HEK293T (cell line): ENCODE measurements around the gene STXBP1.

ENCODE experiments used
- ARNT ChIP-seq: fragments of 450-650 bp; IDR thresholded peaks from 2 replicates; pipeline ENCODE4 v1.6.1; 2017; ENCODE audit warnings: mild to moderate bottlenecking
- BHLHE40 ChIP-seq: fragments of 450-650 bp; IDR thresholded peaks from 2 replicates; pipeline ENCODE4 v1.6.1; 2016; ENCODE audit warnings: mild to moderate bottlenecking, moderate library complexity, borderline replicate concordance
- ELF4 ChIP-seq: fragments of 450-650 bp; IDR thresholded peaks from 2 replicates; pipeline ENCODE4 v1.6.1; 2017; ENCODE audit warnings: antibody characterized with exemption
- FOXA1 ChIP-seq: fragments of 450-650 bp; IDR thresholded peaks from 2 replicates; pipeline ENCODE4 v1.6.1; 2016; ENCODE audit warnings: mild to moderate bottlenecking
- FOXK2 ChIP-seq: fragments of 450-650 bp; IDR thresholded peaks from 2 replicates; pipeline ENCODE4 v1.6.1; 2016; ENCODE audit warnings: mild to moderate bottlenecking
- FOXM1 ChIP-seq: fragments of 450-650 bp; IDR thresholded peaks from 2 replicates; pipeline ENCODE4 v1.6.1; 2017; ENCODE audit warnings: mild to moderate bottlenecking, borderline replicate concordance
- HDGF ChIP-seq: fragments of 450-650 bp; IDR thresholded peaks from 2 replicates; pipeline ENCODE4 v1.6.1; 2017; ENCODE audit warnings: antibody characterized with exemption, borderline replicate concordance
- NFRKB ChIP-seq: fragments of 450-650 bp; IDR thresholded peaks from 2 replicates; pipeline ENCODE4 v1.6.1; 2016; ENCODE audit warnings: mild to moderate bottlenecking, moderate library complexity
- SP1 ChIP-seq: fragments of 450-650 bp; IDR thresholded peaks from 2 replicates; pipeline ENCODE4 v1.6.1; 2017
- TARDBP ChIP-seq: fragments of 450-650 bp; IDR thresholded peaks from 2 replicates; pipeline ENCODE4 v1.6.1; 2016
- ZNF384 ChIP-seq: fragments of 450-650 bp; IDR thresholded peaks from 2 replicates; pipeline ENCODE4 v1.6.1; 2016

DNA sequence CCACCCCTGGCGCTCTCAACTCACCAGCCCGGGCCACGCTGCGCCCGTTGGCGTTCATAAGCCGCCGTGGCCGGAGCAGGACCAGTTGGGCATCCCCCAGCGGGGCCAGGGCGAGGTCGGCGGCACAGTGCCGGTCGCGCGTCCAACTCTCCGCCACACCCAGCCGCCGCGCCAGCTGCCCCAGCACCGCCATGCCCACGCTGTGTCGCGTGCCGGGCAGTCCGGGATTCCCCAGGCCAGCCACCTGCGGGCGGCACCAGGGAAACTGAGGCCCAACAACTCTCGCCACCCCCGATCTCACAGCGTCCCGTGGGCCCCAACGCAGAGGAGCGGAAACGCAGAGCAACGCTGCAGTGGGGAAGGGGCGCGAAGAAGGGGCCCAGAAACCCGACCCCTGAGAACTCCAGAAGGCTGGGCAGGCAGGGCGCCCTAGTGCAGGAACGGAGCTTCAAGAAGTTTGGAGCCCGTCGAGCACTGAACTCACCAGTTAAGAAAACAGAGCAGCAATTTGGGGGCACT lies 102.9 kb downstream of the STXBP1 start:
- TF ChIP-seq ELF4 (no peak), SP1 (no peak), NFRKB (no peak), TARDBP (no peak), BHLHE40 (no peak), FOXM1 (no peak), ZNF384 (no peak), FOXK2 (no peak), HDGF (no peak), ARNT (no peak), FOXA1 (no peak)
